Measurements from ENCODE around the gene ALK.

The ALK gene

GRCh38 chr2:29164091-29164846 lies 757.1 kb downstream of the ALK start:
- DNase-seq: no peak

- no peak for DNase-seq
Observed at GRCh38 chr2:29162204-29162928, 759.0 kb downstream of the ALK start.

DNA sequence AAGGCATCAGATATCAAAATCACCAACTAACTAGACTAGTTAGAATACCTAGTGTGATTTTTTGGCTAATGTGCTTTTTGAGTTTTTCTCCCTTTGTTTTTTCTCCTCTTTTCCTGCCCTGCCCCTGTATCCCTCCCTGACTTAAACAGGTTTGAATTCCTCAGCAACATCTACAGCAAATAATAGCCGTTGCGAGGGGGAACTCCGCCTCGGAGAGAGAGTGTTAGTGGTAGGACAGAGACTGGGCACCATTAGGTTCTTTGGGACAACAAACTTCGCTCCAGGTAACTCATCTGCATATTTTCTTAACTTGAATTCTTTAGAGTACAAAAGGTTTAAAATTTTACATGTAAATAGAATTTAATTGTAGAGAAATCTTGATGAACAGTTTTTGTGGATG lies 761.2 kb downstream of the ALK start:
- DNase-seq: no peak

GRCh38 chr2:29159125-29159524 lies 762.3 kb downstream of the ALK start:
- no peak for DNase-seq

- no peak for DNase-seq
Observed at GRCh38 chr2:29157131-29157530, 764.3 kb downstream of the ALK start.

GRCh38 chr2:29155578-29155977 lies 765.8 kb downstream of the ALK start:
- DNase-seq: no peak

GRCh38 chr2:29154610-29155009 lies 766.8 kb downstream of the ALK start:
- no peak for DNase-seq

DNA sequence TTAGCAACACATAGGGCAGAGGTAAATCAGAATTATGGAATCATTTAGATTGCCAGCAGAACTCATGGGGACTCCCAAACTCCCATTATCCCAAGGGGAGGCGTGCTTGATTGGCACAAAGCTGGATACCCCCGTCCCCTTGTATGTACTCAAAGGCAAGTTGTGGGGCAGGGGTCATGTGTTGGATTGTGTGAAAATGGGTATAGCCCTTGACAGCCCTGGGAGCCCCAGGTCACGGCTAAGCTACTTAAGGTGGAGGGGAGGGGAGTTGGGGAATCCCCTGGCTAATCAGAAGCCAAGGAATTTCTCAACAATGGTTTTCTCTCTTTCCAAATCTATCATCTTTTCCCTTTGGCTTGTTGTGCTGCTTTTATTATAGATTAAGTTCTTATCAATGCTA lies 773.4 kb downstream of the ALK start:
- no peak for DNase-seq

DNA sequence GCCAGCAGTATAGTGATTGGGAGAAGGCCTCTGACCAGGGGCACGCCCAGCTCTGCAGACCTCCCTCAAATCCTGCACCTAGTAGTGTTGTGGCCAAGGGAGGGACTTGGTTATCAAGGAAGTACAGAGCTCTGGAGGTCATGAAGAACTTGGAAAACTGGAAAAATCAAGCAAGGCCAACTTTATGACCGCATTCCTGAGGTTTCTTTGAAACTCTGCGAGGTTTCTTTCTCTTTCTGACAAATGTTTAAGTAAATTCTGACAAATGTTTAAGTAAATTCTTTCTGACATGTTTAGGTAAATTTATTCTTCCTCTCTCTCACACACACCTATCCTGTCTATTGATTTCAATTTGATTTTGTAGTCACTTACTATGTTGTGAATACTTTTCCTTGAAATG lies 775.2 kb downstream of the ALK start:
- DNase-seq: no peak

- DNase-seq: no peak
Observed at GRCh38 chr2:29143657-29144056, 777.7 kb downstream of the ALK start.

Measured in CD4-positive, alpha-beta T cell treated with Interleukin-4 for 1 hour (primary cell).